ENCODE data around the gene PEA15.

DNA sequence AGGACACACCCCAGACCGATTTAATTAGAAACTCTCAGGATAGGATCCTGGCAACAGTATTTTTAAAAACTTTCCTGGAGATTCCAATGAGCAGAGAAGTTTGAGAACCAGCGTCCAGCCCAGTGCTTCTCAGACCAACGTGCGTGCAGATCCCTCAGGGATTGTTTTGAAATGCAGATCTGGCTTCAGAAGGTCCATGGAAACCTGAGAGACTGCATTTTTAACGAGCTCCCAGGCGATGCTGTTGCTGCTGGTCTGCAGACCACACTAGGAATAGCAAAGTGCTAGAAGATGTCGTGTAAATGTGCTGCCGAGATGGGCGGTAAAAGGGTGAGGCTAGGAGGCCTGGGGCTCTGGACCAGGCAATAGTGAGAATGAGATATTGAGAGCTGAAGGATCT is 33.2 kb upstream of the PEA15 start:
- no peak for TF ChIP-seq RAD21 (IDR thresholded peaks at IDR 0.05)
- TF ChIP-seq, protein P1, sequence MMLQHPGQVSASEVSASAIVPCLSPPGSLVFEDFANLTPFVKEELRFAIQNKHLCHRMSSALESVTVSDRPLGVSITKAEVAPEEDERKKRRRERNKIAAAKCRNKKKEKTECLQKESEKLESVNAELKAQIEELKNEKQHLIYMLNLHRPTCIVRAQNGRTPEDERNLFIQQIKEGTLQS (IDR thresholded peaks at IDR 0.05) = no peak
- TF ChIP-seq, protein P2, sequence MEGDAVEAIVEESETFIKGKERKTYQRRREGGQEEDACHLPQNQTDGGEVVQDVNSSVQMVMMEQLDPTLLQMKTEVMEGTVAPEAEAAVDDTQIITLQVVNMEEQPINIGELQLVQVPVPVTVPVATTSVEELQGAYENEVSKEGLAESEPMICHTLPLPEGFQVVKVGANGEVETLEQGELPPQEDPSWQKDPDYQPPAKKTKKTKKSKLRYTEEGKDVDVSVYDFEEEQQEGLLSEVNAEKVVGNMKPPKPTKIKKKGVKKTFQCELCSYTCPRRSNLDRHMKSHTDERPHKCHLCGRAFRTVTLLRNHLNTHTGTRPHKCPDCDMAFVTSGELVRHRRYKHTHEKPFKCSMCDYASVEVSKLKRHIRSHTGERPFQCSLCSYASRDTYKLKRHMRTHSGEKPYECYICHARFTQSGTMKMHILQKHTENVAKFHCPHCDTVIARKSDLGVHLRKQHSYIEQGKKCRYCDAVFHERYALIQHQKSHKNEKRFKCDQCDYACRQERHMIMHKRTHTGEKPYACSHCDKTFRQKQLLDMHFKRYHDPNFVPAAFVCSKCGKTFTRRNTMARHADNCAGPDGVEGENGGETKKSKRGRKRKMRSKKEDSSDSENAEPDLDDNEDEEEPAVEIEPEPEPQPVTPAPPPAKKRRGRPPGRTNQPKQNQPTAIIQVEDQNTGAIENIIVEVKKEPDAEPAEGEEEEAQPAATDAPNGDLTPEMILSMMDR (IDR thresholded peaks at IDR 0.05; ENCODE audit: low read depth, low read length, missing input control) = no peak
- no peak for TF ChIP-seq REST (IDR thresholded peaks at IDR 0.05)
- TF ChIP-seq HNF4A (conservative IDR thresholded peaks at IDR 0.05) = no peak
- no peak for TF ChIP-seq EGR1 (IDR thresholded peaks at IDR 0.05; ENCODE audit: low read depth in 2 of 2)
- TF ChIP-seq, protein P3, sequence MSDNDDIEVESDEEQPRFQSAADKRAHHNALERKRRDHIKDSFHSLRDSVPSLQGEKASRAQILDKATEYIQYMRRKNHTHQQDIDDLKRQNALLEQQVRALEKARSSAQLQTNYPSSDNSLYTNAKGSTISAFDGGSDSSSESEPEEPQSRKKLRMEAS (IDR thresholded peaks at IDR 0.05) = no peak
- no peak for TF ChIP-seq GABPA (IDR thresholded peaks at IDR 0.05 in 1 of 2, conservative IDR thresholded peaks at IDR 0.05 in 1 of 2)
